A673 (cell line): ENCODE data around the gene SMCO1.

Experiments
- CTCF ChIP-seq: fragments of 300-800, 200-600 bp; sonication (generic); conservative IDR thresholded peaks from 2 replicates; pipeline ENCODE4 v1.5.1; 2017; ENCODE audit warnings: low read depth, mild to moderate bottlenecking, antibody characterized with exemption, low read length, moderate library complexity, mixed read lengths
- EZH2 ChIP-seq: fragments of 200-600 bp; sonication (generic); IDR thresholded peaks from 2 replicates; pipeline ENCODE4 v1.6.1; 2017; ENCODE audit warnings: borderline replicate concordance, low read depth, mild to moderate bottlenecking, mixed read lengths, antibody characterized with exemption, low read length; ENCODE audit not compliant: poor library complexity, severe bottlenecking

DNA sequence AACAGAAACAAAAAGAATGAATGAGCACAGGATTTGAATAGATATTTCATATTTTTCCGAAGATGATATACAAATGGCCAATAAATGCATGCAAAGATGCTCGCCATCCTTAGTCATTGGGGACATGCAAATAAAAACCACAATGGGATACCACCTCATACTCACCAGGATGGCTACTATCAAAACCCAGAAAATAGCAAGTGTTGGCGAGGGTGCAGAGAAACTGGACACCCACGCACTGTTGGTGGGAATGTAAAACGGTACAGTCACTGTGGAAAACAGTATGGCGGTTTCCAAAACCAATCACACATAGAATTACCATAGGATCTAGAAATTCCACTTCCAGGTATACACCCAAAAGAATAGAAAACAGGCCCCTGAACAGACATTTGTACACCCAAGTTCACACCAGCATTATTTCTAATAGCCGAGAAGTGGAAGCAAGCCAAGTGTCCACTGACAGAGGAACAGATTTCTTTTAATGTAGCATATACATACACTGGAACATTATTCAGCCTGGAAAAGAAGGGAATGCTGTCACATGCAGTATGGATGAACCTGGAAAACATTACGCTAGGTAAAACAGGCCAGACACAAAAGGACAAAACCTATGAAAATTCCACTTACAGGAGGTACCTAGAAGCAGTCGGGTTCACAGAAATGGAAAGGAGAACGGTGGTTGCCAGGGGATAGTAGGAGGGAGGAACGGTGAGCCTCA lies 15.2 kb downstream of the SMCO1 start:
- no peak for TF ChIP-seq CTCF
- no peak for TF ChIP-seq EZH2
